ENCODE measurements around the gene TYROBP.

TYROBP gene

GRCh38 chr19:35925501-35925900, 17.4 kb upstream of the TYROBP start:
- H3K4me1 ChIP-seq (ENCODE audit: low read depth, poor library complexity, severe bottlenecking): peaks cover 2% of the 10 kb centered on the region
- TF ChIP-seq CTCF (conservative IDR thresholded peaks at IDR 0.05; ENCODE audit: low read depth, low read length): no peak

GRCh38 chr19:35921012-35921411, 12.9 kb upstream of the TYROBP start:
- Histone ChIP-seq H3K4me2 (no peak overlapping the region), H4K20me1 (ENCODE audit: insufficient read depth) (no peaks in the 10 kb centered on the region), H3K27me3 (ENCODE audit: insufficient read depth, low read depth) (peaks cover 48% of the 10 kb centered on the region), H2AFZ (ENCODE audit: low read depth) (no peak overlapping the region), H3K4me3 (IDR thresholded peaks at IDR 0.05; ENCODE audit: insufficient read depth, low read depth, low read length) (no peak overlapping the region), H3K79me2 (ENCODE audit: insufficient read depth, low read depth) (no peaks in the 10 kb centered on the region), H3K27ac (no peak overlapping the region), H3K9ac (no peak overlapping the region), H3K36me3 (ENCODE audit: insufficient read depth) (no peaks in the 10 kb centered on the region), H3K4me1 (ENCODE audit: low read depth, poor library complexity, severe bottlenecking) (no peaks in the 10 kb centered on the region)
- no peak for TF ChIP-seq CTCF (conservative IDR thresholded peaks at IDR 0.05; ENCODE audit: low read depth, low read length)

More at GRCh38 chr19:35925501-35925900, 17.4 kb upstream of the TYROBP start:
- Histone ChIP-seq H3K36me3 (ENCODE audit: insufficient read depth) (no peaks in the 10 kb centered on the region), H3K79me2 (ENCODE audit: insufficient read depth, low read depth) (no peaks in the 10 kb centered on the region), H4K20me1 (ENCODE audit: insufficient read depth) (no peaks in the 10 kb centered on the region), H3K27me3 (ENCODE audit: insufficient read depth, low read depth) (peaks cover 42% of the 10 kb centered on the region; the same call in 1 of the 2 replicates), H3K4me3 (IDR thresholded peaks at IDR 0.05; ENCODE audit: insufficient read depth, low read depth, low read length) (no peak overlapping the region), H3K27ac (no peak overlapping the region), H3K9ac (no peak overlapping the region), H3K4me2 (no peak overlapping the region), H2AFZ (ENCODE audit: low read depth) (no peak overlapping the region)

- Histone ChIP-seq H2AFZ (ENCODE audit: low read depth) (no peak overlapping the region), H4K20me1 (ENCODE audit: insufficient read depth) (no peaks in the 10 kb centered on the region), H3K4me1 (ENCODE audit: low read depth, poor library complexity, severe bottlenecking) (no peaks in the 10 kb centered on the region), H3K9ac (no peak overlapping the region), H3K4me3 (IDR thresholded peaks at IDR 0.05; ENCODE audit: insufficient read depth, low read depth, low read length) (no peak overlapping the region), H3K4me2 (no peak overlapping the region), H3K27me3 (ENCODE audit: insufficient read depth, low read depth) (peaks cover 41% of the 10 kb centered on the region), H3K36me3 (ENCODE audit: insufficient read depth) (no peaks in the 10 kb centered on the region), H3K27ac (no peak overlapping the region), H3K79me2 (ENCODE audit: insufficient read depth, low read depth) (no peaks in the 10 kb centered on the region)
- no peak for TF ChIP-seq CTCF (conservative IDR thresholded peaks at IDR 0.05; ENCODE audit: low read depth, low read length)
These were observed 11.2 kb upstream of the TYROBP start for GRCh38 chr19:35919306-35919705.

- H3K4me2 ChIP-seq: no peak overlapping the region
- no peaks in the 10 kb centered on the region for H3K36me3 ChIP-seq (ENCODE audit: insufficient read depth)
- H3K27ac ChIP-seq: no peak overlapping the region
- H3K4me1 ChIP-seq (ENCODE audit: low read depth, poor library complexity, severe bottlenecking): no peaks in the 10 kb centered on the region
- H3K27me3 ChIP-seq (ENCODE audit: insufficient read depth, low read depth): peaks cover 32% of the 10 kb centered on the region
- TF ChIP-seq CTCF (conservative IDR thresholded peaks at IDR 0.05; ENCODE audit: low read depth, low read length): no peak
- no peak overlapping the region for H3K4me3 ChIP-seq (IDR thresholded peaks at IDR 0.05; ENCODE audit: insufficient read depth, low read depth, low read length)
- H4K20me1 ChIP-seq (ENCODE audit: insufficient read depth): no peaks in the 10 kb centered on the region
- no peaks in the 10 kb centered on the region for H3K79me2 ChIP-seq (ENCODE audit: insufficient read depth, low read depth)
- no peak overlapping the region for H3K9ac ChIP-seq
- H2AFZ ChIP-seq (ENCODE audit: low read depth): no peak overlapping the region
These were observed 7.3 kb upstream of the TYROBP start for GRCh38 chr19:35915443-35915842.
